HG02973 (cell line): ENCODE data around the gene ZNF197.
A peak's percentile ranks its signal among the peaks of the same experiment; 100 is the strongest.
"Not testable (repeated sequence)": the region's sequence is repeated elsewhere in the genome, so short reads cannot be mapped to it uniquely, and the experiment has no call there.

Experiments used
- ATAC-seq: cut with Tn5 transposase; IDR thresholded peaks from one replicate; pipeline ENCODE4 v1.9.1; 2021; ENCODE audit warnings: moderate library complexity; ENCODE audit not compliant: unreplicated experiment

The ZNF197 gene

GRCh38 chr3:44659434-44659833 lies 34.6 kb downstream of the ZNF197 start:
- no peak for ATAC-seq

GRCh38 chr3:44661189-44661588 lies 36.4 kb downstream of the ZNF197 start:
- ATAC-seq: no peak

GRCh38 chr3:44665173-44665572 lies 40.3 kb downstream of the ZNF197 start:
- no peak for ATAC-seq

GRCh38 chr3:44666346-44666745 lies 41.5 kb downstream of the ZNF197 start:
- no peak for ATAC-seq

- no peak for ATAC-seq
Observed at GRCh38 chr3:44669760-44670159, 44.9 kb downstream of the ZNF197 start.

GRCh38 chr3:44673466-44673865 lies 48.6 kb downstream of the ZNF197 start:
- not testable (repeated sequence) for ATAC-seq

- no peak for ATAC-seq
Observed at GRCh38 chr3:44674211-44674610, 49.4 kb downstream of the ZNF197 start.

GRCh38 chr3:44678480-44679116 lies 53.8 kb downstream of the ZNF197 start:
- ATAC-seq: no peak

GRCh38 chr3:44680921-44681455 lies 56.2 kb downstream of the ZNF197 start:
- ATAC-seq: no peak

- ATAC-seq: no peak
Observed at GRCh38 chr3:44682182-44682896, 57.5 kb downstream of the ZNF197 start.

GRCh38 chr3:44685128-44685800 lies 60.4 kb downstream of the ZNF197 start:
- peak; percentile 67 for ATAC-seq

GRCh38 chr3:44687898-44688297 lies 63.1 kb downstream of the ZNF197 start:
- no peak for ATAC-seq
